SK-N-SH (cell line): ENCODE data around the gene CHRM4. TPM values are rescaled to one million over a fixed set of nuclear protein-coding genes. Genes with fewer than 3 reads are reported as not detected.

Experiments used
- CTCF ChIA-PET: fragments of 300-600, 350-600 bp; formaldehyde crosslinking; extraction: SDS; loops from one replicate; lab custom pipeline; 2021; lab: Yijun Ruan, JAX
- POLR2A ChIA-PET: fragments of 350-600 bp; sonication (Branson Sonifier 250); formaldehyde crosslinking; extraction: SDS; loops from one replicate; lab custom pipeline; 2020; ENCODE audit warnings: antibody characterized with exemption, inconsistent platforms; lab: Yijun Ruan, JAX
- DNase-seq: peaks from one replicate; pipeline ENCODE4 v3.0.0; 2012
- H2AFZ ChIP-seq: fragments of 200-600 bp; sonication (generic); 2 replicates; pipeline ENCODE4 v1.8.1; 2016; ENCODE audit warnings: antibody characterized with exemption, mild to moderate bottlenecking, low read depth
- H3F3A ChIP-seq: fragments of 200-600 bp; sonication (generic); replicated peaks from 2 replicates; pipeline ENCODE3; 2016; ENCODE audit warnings: antibody characterized with exemption, mild to moderate bottlenecking; ENCODE audit not compliant: insufficient read depth
- H3K27ac ChIP-seq, 2 experiments: fragments of 200-500 bp in 1 of 2; fragments of 200-600 bp in 1 of 2; sonication (Bioruptor generic) in 1 of 2; sonication (generic), shearing (Covaris generic) in 1 of 2; 2 replicates each; pipeline versions ENCODE4 v1.5.1 to v1.6.1; 2014 to 2016; ENCODE audit warnings: low read depth in 2 of 2, inconsistent platforms in 1 of 2, low read length in 1 of 2, mild to moderate bottlenecking in 1 of 2, mixed read lengths in 1 of 2
- H3K27me3 ChIP-seq: fragments of 200-600 bp; sonication (generic), shearing (Covaris generic); 2 replicates; pipeline ENCODE4 v1.6.1; 2016; ENCODE audit warnings: mixed run types; ENCODE audit not compliant: insufficient read depth
- H3K36me3 ChIP-seq, 2 experiments: fragments of 200-500 bp in 1 of 2; fragments of 200-600 bp in 1 of 2; sonication (Bioruptor generic) in 1 of 2; sonication (generic) in 1 of 2; replicated peaks in 1 of 2; 2 replicates each; pipeline versions ENCODE3 to v1.5.1; 2014 to 2016; ENCODE audit warnings: low read length in 1 of 2, mild to moderate bottlenecking in 1 of 2; ENCODE audit not compliant: insufficient read depth in 2 of 2, control insufficient read depth in 1 of 2
- H3K4me1 ChIP-seq, 2 experiments: fragments of 200-500 bp in 1 of 2; fragments of 200-600 bp in 1 of 2; sonication (Bioruptor generic) in 1 of 2; sonication (generic), shearing (Covaris generic) in 1 of 2; 2 replicates each; pipeline versions ENCODE4 v1.5.1 to v1.6.1; 2014 to 2016; ENCODE audit warnings: low read depth in 1 of 2, low read length in 1 of 2, mixed run types in 1 of 2; ENCODE audit not compliant: insufficient read depth in 2 of 2, control insufficient read depth in 1 of 2
- H3K4me2 ChIP-seq: fragments of 200-600 bp; sonication (generic), shearing (Covaris generic); 2 replicates; pipeline ENCODE4 v1.6.1; 2017; ENCODE audit warnings: mixed run types
- H3K4me3 ChIP-seq, 2 experiments: fragments of 200-500 bp in 1 of 2; fragments of 200-600 bp in 1 of 2; sonication (Bioruptor generic) in 1 of 2; sonication (generic), shearing (Covaris generic) in 1 of 2; 2 replicates each; pipeline versions ENCODE4 v1.5.1 to v1.8.1; 2014 to 2016; ENCODE audit warnings: low read depth in 2 of 2, inconsistent platforms in 1 of 2, low read length in 1 of 2, mild to moderate bottlenecking in 1 of 2, mixed read lengths in 1 of 2, moderate library complexity in 1 of 2
- H3K79me2 ChIP-seq: fragments of 200-600 bp; sonication (generic); 2 replicates; pipeline ENCODE4 v1.8.1; 2017; ENCODE audit warnings: mild to moderate bottlenecking; ENCODE audit not compliant: insufficient read depth
- H3K9ac ChIP-seq: fragments of 200-600 bp; sonication (generic); 2 replicates; pipeline ENCODE4 v1.6.1; 2017; ENCODE audit warnings: mixed run types
- H3K9me2 ChIP-seq: fragments of 200-600 bp; sonication (generic); 2 replicates; pipeline ENCODE4 v1.6.1; 2017; ENCODE audit warnings: mixed run types
- H3K9me3 ChIP-seq: fragments of 200-600 bp; sonication (generic); 2 replicates; pipeline ENCODE4 v1.6.1; 2017; ENCODE audit warnings: mixed run types, mild to moderate bottlenecking, moderate library complexity
- H4K20me1 ChIP-seq: fragments of 200-600 bp; sonication (generic); 2 replicates; pipeline ENCODE4 v1.6.1; 2017; ENCODE audit warnings: mild to moderate bottlenecking, mixed run types; ENCODE audit not compliant: insufficient read depth
- CHD2 ChIP-seq: fragments of 150-350 bp; IDR thresholded peaks from 2 replicates; pipeline ENCODE4 v1.6.1; 2018; ENCODE audit warnings: low read length; ENCODE audit not compliant: partially characterized antibody
- CTCF ChIP-seq: fragments of 200-600 bp; sonication (generic); IDR thresholded peaks from 2 replicates; pipeline ENCODE4 v1.6.1; 2017; ENCODE audit warnings: antibody characterized with exemption, mild to moderate bottlenecking, moderate library complexity
- EP300 ChIP-seq, 2 experiments: IDR thresholded peaks; 2 replicates each; pipeline versions ENCODE4 v1.4.0 to v1.6.1; 2012; ENCODE audit warnings: borderline replicate concordance in 1 of 2, low read depth in 1 of 2, low read length in 1 of 2
- FOXJ3 ChIP-seq: sonication (generic); formaldehyde crosslinking; IDR thresholded peaks from 2 replicates; pipeline ENCODE4 v1.5.1; 2020; ENCODE audit warnings: mild to moderate bottlenecking, missing genetic modification reagents
- GATA2 ChIP-seq: sonication (generic); formaldehyde crosslinking; IDR thresholded peaks from 2 replicates; pipeline ENCODE4 v1.5.0; 2020; ENCODE audit warnings: mild to moderate bottlenecking, missing genetic modification reagents
- MEF2A ChIP-seq: IDR thresholded peaks from 2 replicates; pipeline ENCODE4 v1.4.0; 2012; ENCODE audit warnings: low read depth, borderline replicate concordance
- RAD21 ChIP-seq: IDR thresholded peaks from 2 replicates; pipeline ENCODE4 v1.6.1; 2012; ENCODE audit warnings: mild to moderate bottlenecking, low read length
- RCOR1 ChIP-seq: fragments of 150-350 bp; IDR thresholded peaks from 2 replicates; pipeline ENCODE4 v1.6.1; 2017; ENCODE audit warnings: antibody characterized with exemption, low read length
- RFX5 ChIP-seq: IDR thresholded peaks from 2 replicates; pipeline ENCODE4 v1.6.1; 2012; ENCODE audit warnings: mild to moderate bottlenecking, improper control_type of control experiment, low read length
- SIN3A ChIP-seq: IDR thresholded peaks from 2 replicates; pipeline ENCODE4 v1.6.1; 2012; ENCODE audit warnings: low read depth, mild to moderate bottlenecking, low read length, moderate library complexity, borderline replicate concordance
- TEAD4 ChIP-seq: IDR thresholded peaks from 2 replicates; pipeline ENCODE4 v1.4.0; 2012; ENCODE audit warnings: mild to moderate bottlenecking, borderline replicate concordance; ENCODE audit not compliant: insufficient read depth
- YY1 ChIP-seq: IDR thresholded peaks from 2 replicates; pipeline ENCODE4 v1.4.0; 2012; ENCODE audit warnings: low read depth, mild to moderate bottlenecking
- ZBTB33 ChIP-seq: IDR thresholded peaks from 2 replicates; pipeline ENCODE4 v1.4.0; 2012; ENCODE audit warnings: low read depth, borderline replicate concordance
- WGBS: methylation state at CpG from one replicate; pipeline ENCODE4 v1.1.6; 2017; ENCODE audit warnings: low lambda C conversion rate; 5-methylcytosine and 5-hydroxymethylcytosine counted together
- polyA plus RNA-seq, 3 experiments: library from polyadenylated mRNA; depleted of rRNA; stranded (reverse); fragments of >200 nt; gene quantifications; 2 replicates each; pipeline ENCODE4 v1.2.3, GENCODE V29; 2012

CHRM4 gene
- polyA plus RNA-seq, 1 of the 3 experiments (the other 2 are of a cell fraction) = 0.26 TPM

DNA sequence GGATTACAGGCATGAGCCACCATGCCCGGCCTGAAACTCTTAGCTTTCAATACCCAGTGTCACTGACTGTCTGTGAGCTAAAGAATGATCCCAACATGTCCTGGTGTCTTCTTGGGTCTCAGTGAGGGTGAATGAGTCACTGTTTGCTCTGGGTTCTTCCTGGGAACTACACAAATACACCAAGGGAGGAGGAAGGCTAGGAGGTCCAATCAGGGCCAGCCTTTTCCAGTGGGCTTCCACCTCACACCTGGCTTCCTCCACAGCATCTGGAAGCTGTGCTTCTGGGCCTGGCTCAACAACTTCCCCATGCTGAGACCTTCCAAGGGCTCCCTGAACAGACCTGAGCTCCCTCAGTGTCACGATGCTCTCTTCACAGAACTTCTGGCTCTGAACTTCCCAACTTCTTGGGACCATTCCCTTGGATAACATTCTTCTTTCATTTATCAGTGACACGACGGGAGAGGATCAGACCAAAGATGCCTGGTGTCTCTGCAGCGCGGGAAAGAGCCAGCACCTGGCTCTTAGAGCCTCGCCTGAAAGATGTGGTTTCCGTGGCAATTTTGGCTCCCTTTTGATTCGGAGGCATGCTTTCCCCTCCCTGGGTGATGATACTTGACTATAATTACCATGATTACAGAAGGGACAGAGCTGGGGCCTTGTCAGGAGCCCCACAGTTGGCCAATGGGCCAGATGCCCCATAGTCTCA, 22.3 kb upstream of the CHRM4 start (continued):
- no peak for TF ChIP-seq ZBTB33
- no peak for TF ChIP-seq FOXJ3 (CRISPR knock-in tag)
- TF ChIP-seq EP300 (IDR thresholded peaks at IDR 0.05; ENCODE audit: borderline replicate concordance in 1 of 2, low read depth in 1 of 2, low read length in 1 of 2) = no peak

GRCh38 chr11:46410021-46410420, 18.4 kb upstream of the CHRM4 start:
- Histone ChIP-seq H3K4me1 (peaks cover 0 to 5% of the 10 kb centered on the region in 2 experiments; a peak in 1 of 4 replicates), H2AFZ (no peak overlapping the region), H3K9me3 (no peaks in the 10 kb centered on the region), H4K20me1 (no peaks in the 10 kb centered on the region), H3F3A (no peaks in the 10 kb centered on the region), H3K4me2 (no peak overlapping the region), H3K9me2 (no peaks in the 10 kb centered on the region), H3K36me3 (peaks cover 7 to 33% of the 10 kb centered on the region in 2 experiments), H3K4me3 (no peak overlapping the region), H3K27ac (no peak overlapping the region), H3K27me3 (no peaks in the 10 kb centered on the region), H3K9ac (no peak overlapping the region), H3K79me2 (no peaks in the 10 kb centered on the region)
- TF ChIP-seq RFX5 (no peak), CHD2 (no peak), FOXJ3 (CRISPR knock-in tag) (no peak), TEAD4 (no peak), CTCF (peak; percentile 19; the same call in 1 of the 2 replicates), YY1 (no peak), GATA2 (CRISPR knock-in tag) (no peak), RCOR1 (no peak), MEF2A (no peak), RAD21 (0 out of 2 replicates have a peak, but pooled peaks have one; percentile 20), SIN3A (no peak)
- POLR2A ChIA-PET = no interaction called here
- no peak for DNase-seq
- CTCF ChIA-PET = interaction anchor here (0.6 to 4.5 kb wide), 5 partner anchors 20 to 208 kb away, joined by 3 to 26 read pairs (median 3); partner anchors contain the start of genes ATG13, CHRM4 and HARBI1
- 91% methylated on average over 5 of the region's 5 CpGs for WGBS
